Measurements from ENCODE around the gene KCTD11. TPM values are rescaled to one million over a fixed set of nuclear protein-coding genes. Genes with fewer than 3 reads are reported as not detected.

KCTD11 gene
- total and polyA plus RNA-seq, 2 of the 13 experiments (the other 11 are each of a cell fraction or from before 2014, with no cell fraction given): 1.6 to 2.6 TPM

- H3K27me3 ChIP-seq (ENCODE audit: control insufficient read depth in 1 of 2, insufficient read depth in 2 of 2, low read length in 2 of 2): no peaks in the 10 kb centered on the region
- peaks cover 21 to 47% of the 10 kb centered on the region in 2 experiments for H3K36me3 ChIP-seq (replicated peaks in 1 of 2; ENCODE audit: control insufficient read depth in 1 of 2, insufficient read depth in 2 of 2, low read length in 2 of 2)
- WGBS (ENCODE audit: low lambda C conversion rate): 93% methylated on average over 5 of the region's 7 CpGs
- in situ Hi-C loops (cut with HindIII; ENCODE audit: extremely low pct_ligation_motif_present, low pct_unique_long_range_greater_than_20kb): no loop called here
- DNase-seq (ENCODE audit: low spot score) (no peak), ATAC-seq (no peak), FAIRE-seq (no peak)
- TF ChIP-seq POLR2AphosphoS5 (IDR thresholded peaks at IDR 0.05; ENCODE audit: low read depth, low read length) (peak; percentile 34), RBM22 (optimal IDR thresholded peaks at IDR 0.05; ENCODE audit: low read length) (peak; percentile 68), TEAD3 (CRISPR knock-in tag; optimal IDR thresholded peaks at IDR 0.05; ENCODE audit: borderline replicate concordance) (no peak), AGO2 (optimal IDR thresholded peaks at IDR 0.05; ENCODE audit: low read depth, low read length) (peak; percentile 72), JUNB (CRISPR knock-in tag; IDR thresholded peaks at IDR 0.05; ENCODE audit: borderline replicate concordance) (no peak), POLR2A (IDR thresholded peaks at IDR 0.05; ENCODE audit: insufficient read depth in 1 of 2, low read depth in 2 of 2, low read length in 2 of 2) (peak in 1 of 2 experiments; percentile 11; a peak in 2 of 4 replicates), SSRP1 (CRISPR knock-in tag; IDR thresholded peaks at IDR 0.05) (peak; percentile 51; the same call in 1 of the 2 replicates), POLR2G (IDR thresholded peaks at IDR 0.05; ENCODE audit: low read depth, low read length) (peak; percentile 57), ZNF510 (CRISPR knock-in tag; IDR thresholded peaks at IDR 0.05; ENCODE audit: low read depth) (no peak), ZNF580 (CRISPR knock-in tag; IDR thresholded peaks at IDR 0.05; ENCODE audit: borderline replicate concordance, low read depth) (no peak), ZFP91 (CRISPR knock-in tag; IDR thresholded peaks at IDR 0.05; ENCODE audit: borderline replicate concordance) (no peak), KLF6 (CRISPR knock-in tag; IDR thresholded peaks at IDR 0.05) (no peak), TRIM24 (CRISPR knock-in tag; IDR thresholded peaks at IDR 0.05) (no peak), ZNF687 (CRISPR knock-in tag; IDR thresholded peaks at IDR 0.05) (no peak)
- H3K4me2 ChIP-seq (ENCODE audit: low read depth, low read length): no peak overlapping the region
- H4K20me1 ChIP-seq (ENCODE audit: insufficient read depth, low read length): peaks cover 53% of the 10 kb centered on the region
- no peak overlapping the region for H3K9ac ChIP-seq (ENCODE audit: insufficient read depth, low read depth, low read length)
- intact Hi-C loops (cut with micrococcal nuclease; ENCODE audit: unreplicated experiment): no loop called here
- peaks cover 55% of the 10 kb centered on the region for H3K4me1 ChIP-seq (ENCODE audit: insufficient read depth, low read length)
- ChIA-PET CTCF (ENCODE audit: low intra/inter-chr PET ratio, low total read pairs) (no interaction called here), POLR2A (interaction anchor here (0.5 to 5.8 kb wide), 13 partner anchors 17 to 272 kb away, joined by 3 to 47 read pairs (median 4); partner anchors contain the start of genes ACADVL, ACAP1, DLG4 and GABARAP)
- no peak overlapping the region for H3K4me3 ChIP-seq (replicated peaks in 1 of 3; ENCODE audit: insufficient read depth in 1 of 3, low read depth in 2 of 3, low read length in 3 of 3)
- H3K27ac ChIP-seq (ENCODE audit: extremely low read length, insufficient read depth, low read length): no peak overlapping the region
- no peak overlapping the region for H2AFZ ChIP-seq (ENCODE audit: low read length)
- H3K79me2 ChIP-seq (ENCODE audit: insufficient read depth, low read length): peaks cover 50% of the 10 kb centered on the region
- BruUV-seq (replicated peaks): no TSS peak
- no peaks in the 10 kb centered on the region for H3K9me3 ChIP-seq (ENCODE audit: low read length)
Observed at GRCh38 chr17:7312432-7313087, 39.4 kb upstream of the KCTD11 start.
